ENCODE data around the gene AQP12B. TPM values are rescaled to one million over a fixed set of nuclear protein-coding genes. Genes with fewer than 3 reads are reported as not detected.

AQP12B gene
- total RNA-seq, 1 donor, result not detected

DNA sequence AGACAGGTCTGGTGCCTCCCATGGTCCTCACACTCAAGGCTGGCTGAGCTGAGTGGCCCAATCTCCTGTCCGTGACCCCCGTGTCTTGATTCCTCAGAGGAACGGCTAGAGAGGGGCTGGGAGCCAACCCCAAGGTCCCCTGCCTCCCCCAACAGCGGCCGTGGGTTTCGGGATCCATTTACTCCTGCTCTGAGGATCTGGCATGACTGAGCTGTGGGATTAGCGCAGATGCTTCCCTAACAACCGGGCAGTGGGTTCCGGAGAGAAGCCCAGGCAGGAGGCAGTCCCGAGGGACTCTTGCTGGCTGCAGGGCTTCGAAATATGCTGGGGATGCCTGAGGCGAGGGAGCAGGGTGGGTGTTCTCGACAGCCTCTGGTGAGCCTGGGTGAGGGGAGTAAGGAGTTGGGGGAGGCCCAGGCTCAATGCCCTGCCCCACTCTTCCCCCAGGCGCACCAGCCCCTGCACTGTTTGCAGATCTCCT lies 38.5 kb downstream of the AQP12B start:
- H3K4me1 ChIP-seq (ENCODE audit: insufficient read depth, low read length), result no peaks in the 10 kb centered on the region
- H3K27me3 ChIP-seq (ENCODE audit: insufficient read depth, low read length), result no peaks in the 10 kb centered on the region
- no peak overlapping the region for H3K4me3 ChIP-seq (ENCODE audit: low read length)
- no peaks in the 10 kb centered on the region for H3K9me3 ChIP-seq (ENCODE audit: low read depth, low read length)

DNA sequence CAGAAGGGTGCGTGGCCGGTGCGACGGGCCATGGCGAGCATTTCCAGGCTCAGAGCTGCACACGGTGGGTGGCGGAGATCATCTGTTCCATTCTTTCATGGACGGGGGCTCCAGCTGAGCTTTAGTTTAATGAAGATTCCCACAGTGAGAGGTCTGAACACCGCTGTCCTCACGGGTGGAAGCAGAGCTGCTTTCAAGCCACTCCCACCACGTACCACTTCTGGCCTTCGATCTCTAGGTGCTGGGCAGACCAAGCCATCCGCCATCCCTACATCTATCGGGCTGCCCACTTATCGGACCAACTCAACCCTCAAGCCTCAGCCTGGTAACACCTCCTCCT lies 38.9 kb downstream of the AQP12B start:
- Histone ChIP-seq H3K9me3 (ENCODE audit: low read depth, low read length) (no peaks in the 10 kb centered on the region), H3K4me1 (ENCODE audit: insufficient read depth, low read length) (no peaks in the 10 kb centered on the region)

DNA sequence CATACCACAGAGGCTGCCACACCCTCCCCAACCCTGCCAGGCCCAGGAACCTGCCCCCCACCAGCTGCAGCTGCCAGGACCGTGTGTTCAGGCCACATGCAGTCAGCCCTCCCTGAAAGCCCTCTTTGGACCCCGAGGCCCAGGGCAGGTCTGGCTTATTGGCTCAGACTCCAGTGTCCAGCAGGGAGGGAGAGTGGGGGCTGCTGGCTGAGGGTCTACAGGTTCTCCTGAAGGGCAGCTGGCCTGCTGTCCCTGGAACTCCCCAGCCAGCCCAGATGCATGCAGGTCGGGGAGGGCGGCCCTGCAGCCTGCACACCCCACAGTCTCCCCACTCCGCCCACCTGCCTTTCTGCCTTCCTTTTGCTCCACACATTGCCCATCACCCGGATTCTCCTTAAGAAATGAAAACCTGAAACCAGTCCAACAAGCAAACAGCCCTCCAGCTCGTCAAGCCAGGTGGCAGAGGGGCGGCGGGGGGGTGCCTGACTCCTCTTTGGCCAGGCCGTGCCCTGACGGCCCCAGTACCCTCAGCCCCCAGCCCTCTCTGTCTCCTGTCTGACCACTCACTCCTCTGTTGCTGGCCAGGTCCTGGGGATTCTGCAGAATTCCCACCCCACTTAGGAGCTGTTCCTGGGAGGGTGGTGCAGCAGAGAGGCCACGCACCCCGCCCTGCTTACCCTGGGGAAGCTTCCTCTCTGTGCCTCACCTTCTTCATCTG lies 39.4 kb downstream of the AQP12B start:
- Histone ChIP-seq H3K4me3 (ENCODE audit: low read length) (no peak overlapping the region), H3K9me3 (ENCODE audit: low read depth, low read length) (no peaks in the 10 kb centered on the region), H3K27me3 (ENCODE audit: insufficient read depth, low read length) (no peaks in the 10 kb centered on the region), H3K4me1 (ENCODE audit: insufficient read depth, low read length) (no peaks in the 10 kb centered on the region)

More for the DNA sequence above, 38.9 kb downstream of the AQP12B start:
- H3K27me3 ChIP-seq (ENCODE audit: insufficient read depth, low read length), result no peaks in the 10 kb centered on the region
- H3K4me3 ChIP-seq (ENCODE audit: low read length), result no peak overlapping the region

DNA sequence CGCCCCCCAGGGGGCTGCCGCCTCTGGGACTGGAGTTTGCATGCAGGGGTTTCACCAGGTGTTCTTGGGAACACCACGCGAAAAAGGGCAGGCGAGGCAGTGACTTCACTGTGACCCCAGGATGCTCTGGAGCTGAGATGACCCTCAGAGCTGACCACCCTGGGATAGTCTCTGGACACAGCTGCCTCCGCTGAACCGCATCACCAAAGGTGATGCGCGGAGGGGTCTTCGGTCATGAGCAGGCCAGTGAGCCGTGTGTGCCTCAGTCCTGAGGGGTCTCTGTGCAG lies 39.9 kb downstream of the AQP12B start:
- Histone ChIP-seq H3K27me3 (ENCODE audit: insufficient read depth, low read length) (no peaks in the 10 kb centered on the region), H3K4me1 (ENCODE audit: insufficient read depth, low read length) (no peaks in the 10 kb centered on the region), H3K9me3 (ENCODE audit: low read depth, low read length) (no peaks in the 10 kb centered on the region), H3K4me3 (ENCODE audit: low read length) (no peak overlapping the region)

DNA sequence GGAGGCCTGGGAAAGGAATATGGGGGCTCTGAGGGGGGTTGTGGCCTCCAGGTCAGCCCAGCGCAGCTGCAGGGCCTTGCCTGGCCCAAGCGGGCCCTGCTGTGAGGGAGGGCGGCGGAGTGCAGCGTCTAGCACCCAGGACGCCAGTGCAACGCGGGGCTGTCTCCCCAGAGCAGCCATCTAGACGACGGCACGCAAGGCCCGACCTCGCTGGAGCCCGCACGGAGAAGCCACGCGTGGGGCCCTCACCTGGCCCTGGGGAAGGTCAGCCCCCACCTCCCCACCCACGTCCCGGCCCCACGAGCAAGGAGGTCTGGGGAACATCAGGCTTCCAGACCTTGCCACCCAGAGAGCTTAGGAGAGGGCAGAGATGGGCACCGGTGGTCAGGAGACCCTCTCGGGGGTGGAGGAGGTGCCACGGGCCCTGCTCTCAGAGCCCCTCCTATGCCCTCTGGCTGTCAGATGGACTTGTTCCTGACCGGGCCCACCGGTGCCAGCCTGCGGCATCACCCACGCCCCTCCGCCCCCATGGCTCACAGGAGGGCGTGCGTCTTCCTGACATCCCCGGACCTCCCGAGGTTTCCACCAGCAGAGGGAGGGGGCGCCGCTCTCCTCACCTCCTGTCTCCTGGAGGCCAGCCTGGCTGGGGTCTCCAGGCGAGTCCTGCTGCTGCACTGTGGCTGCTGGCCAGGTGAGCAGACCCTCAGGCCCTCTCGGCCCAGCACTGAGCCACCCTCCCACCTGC lies 40.5 kb downstream of the AQP12B start:
- Histone ChIP-seq H3K9me3 (ENCODE audit: low read depth, low read length) (no peaks in the 10 kb centered on the region), H3K27me3 (ENCODE audit: insufficient read depth, low read length) (no peaks in the 10 kb centered on the region), H3K4me3 (ENCODE audit: low read length) (no peak overlapping the region), H3K4me1 (ENCODE audit: insufficient read depth, low read length) (no peaks in the 10 kb centered on the region)

DNA sequence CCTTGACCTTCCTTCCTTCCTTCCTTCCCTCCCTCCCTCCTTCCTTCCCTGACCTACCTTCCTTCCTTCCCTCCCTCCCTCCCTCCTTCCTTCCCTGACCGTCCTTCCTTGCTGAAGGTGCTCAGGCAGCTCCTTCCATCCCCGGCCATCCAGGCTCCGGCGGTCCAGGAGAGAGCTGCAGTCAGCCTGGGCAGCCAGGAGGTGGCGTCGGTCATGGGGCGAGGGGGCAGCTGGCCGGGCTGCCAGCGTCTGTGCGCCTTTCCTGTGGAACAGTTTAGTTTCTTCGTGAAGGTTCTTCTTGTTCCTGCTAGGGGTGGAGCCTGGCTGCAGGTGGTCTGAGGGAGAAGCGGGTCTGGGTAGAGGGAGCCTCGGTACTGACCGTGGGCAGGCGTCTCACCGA lies 41.7 kb downstream of the AQP12B start:
- H3K4me1 ChIP-seq (ENCODE audit: insufficient read depth, low read length), result no peaks in the 10 kb centered on the region
- H3K27me3 ChIP-seq (ENCODE audit: insufficient read depth, low read length), result no peaks in the 10 kb centered on the region
- no peaks in the 10 kb centered on the region for H3K9me3 ChIP-seq (ENCODE audit: low read depth, low read length)
- H3K4me3 ChIP-seq (ENCODE audit: low read length), result no peak overlapping the region

DNA sequence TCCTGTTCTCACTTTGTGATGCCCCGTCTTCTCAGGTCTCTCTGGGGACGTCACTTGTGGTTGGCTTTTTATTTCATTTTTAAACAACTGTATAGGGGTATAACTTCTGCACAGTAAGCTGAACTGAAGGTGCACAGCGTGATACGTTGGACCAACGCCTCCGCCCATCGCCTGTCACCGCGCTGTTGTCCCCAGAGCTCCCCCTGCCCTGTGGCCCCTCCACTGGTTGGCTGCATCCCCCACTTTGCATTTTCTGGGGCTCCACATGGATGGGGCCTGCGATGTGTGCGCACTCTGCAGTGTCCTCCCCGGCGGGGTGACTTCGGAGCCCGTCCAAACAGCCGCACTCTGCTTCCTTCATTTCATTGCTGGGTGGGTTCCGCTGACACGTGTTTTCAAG lies 43.1 kb downstream of the AQP12B start:
- Histone ChIP-seq H3K4me1 (ENCODE audit: insufficient read depth, low read length) (no peaks in the 10 kb centered on the region), H3K27me3 (ENCODE audit: insufficient read depth, low read length) (no peaks in the 10 kb centered on the region), H3K9me3 (ENCODE audit: low read depth, low read length) (no peaks in the 10 kb centered on the region), H3K4me3 (ENCODE audit: low read length) (no peak overlapping the region)

DNA sequence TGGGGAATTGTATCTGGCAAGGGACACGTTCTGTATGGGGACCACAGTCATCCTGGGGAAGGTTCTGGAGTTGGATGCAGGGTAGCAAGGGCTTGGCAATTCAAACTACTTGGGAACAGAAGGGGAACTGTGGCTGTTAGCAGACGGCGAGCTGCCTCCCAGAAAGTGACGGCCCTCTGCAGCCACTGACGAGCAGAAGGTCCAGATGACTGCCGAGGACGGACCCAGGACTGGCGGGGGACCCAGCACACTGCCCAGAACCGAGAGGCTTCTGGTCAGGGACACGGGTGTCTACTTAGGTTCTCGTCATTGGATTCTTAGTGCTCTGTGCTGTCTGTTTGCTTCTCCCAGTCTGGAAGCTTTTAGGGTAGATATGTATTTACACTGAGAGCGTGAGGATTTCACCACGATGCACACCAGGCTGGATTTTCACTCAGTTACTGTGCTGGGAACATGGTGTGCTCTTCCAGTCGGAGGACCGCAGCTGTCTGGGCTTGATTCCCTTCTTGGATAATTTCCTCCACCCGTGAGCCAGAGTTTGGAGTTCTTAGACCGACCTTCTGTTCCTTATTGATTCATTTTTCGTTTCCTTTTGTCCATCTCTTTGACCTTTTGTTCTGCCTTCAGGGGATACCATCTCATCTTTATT lies 44.0 kb downstream of the AQP12B start:
- Histone ChIP-seq H3K4me3 (ENCODE audit: low read length) (no peak overlapping the region), H3K9me3 (ENCODE audit: low read depth, low read length) (no peaks in the 10 kb centered on the region), H3K4me1 (ENCODE audit: insufficient read depth, low read length) (no peaks in the 10 kb centered on the region), H3K27me3 (ENCODE audit: insufficient read depth, low read length) (no peaks in the 10 kb centered on the region)

DNA sequence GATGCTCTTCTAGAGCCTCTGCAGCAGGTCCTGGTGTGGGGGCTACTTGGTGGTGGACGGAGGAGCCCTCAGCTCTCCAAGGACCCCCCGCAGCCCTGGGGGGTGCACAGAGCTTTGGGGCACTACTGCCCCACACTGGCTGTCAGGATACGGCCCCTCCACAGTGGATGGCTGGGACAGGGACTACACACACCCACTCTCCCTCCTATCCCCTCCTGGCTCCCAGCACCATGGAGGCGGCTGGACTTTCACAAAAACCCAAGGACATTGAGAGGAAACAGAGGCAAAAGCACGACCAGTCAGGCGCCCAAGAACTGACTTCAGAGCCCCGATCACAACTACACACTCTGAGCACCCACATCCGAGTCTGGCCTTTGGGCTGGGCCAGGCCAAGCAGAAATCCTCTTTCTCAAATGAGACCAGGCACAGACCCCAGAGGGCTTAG lies 44.8 kb downstream of the AQP12B start:
- H3K27me3 ChIP-seq (ENCODE audit: insufficient read depth, low read length), result no peaks in the 10 kb centered on the region
- no peaks in the 10 kb centered on the region for H3K9me3 ChIP-seq (ENCODE audit: low read depth, low read length)
- no peak overlapping the region for H3K4me3 ChIP-seq (ENCODE audit: low read length)
- no peaks in the 10 kb centered on the region for H3K4me1 ChIP-seq (ENCODE audit: insufficient read depth, low read length)

DNA sequence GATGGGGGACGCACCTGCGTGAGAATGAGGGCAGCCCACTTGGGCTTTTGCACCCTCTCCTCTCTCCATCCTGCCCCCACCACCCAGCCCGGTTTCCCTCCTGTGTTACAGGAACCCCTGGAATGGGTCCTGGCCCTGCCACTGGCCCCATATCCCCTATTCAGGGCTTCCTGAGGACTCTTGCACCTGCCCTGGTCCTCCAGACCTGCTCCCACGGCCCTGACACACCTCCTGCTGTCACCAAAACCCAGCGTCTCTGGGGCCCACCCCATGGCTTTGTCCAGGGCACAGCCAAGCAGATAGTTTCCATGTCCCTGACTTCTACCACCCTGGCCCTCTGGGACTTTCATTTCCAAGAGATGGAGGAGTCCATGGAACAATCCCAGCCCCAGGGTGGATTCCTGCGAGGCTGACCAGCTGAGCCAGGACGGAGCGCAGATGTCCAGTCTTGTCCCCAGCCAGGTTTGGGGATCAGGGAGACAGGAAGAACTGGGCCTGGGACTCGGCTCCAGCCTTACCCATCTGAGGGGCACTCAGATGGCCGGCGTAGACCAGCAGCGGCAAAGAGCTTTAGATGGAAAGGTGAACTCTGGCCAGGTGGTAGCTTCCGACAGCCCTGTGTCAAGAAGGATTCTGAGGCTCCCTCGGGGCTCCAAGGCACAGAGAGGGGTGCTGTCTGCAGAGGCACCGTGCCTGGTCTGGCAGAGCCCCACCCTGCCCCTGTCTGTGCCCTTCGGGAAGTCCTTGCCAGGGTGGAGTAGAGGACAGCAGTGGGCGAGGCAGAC lies 45.4 kb downstream of the AQP12B start:
- no peak overlapping the region for H3K4me3 ChIP-seq (ENCODE audit: low read length)
- no peaks in the 10 kb centered on the region for H3K9me3 ChIP-seq (ENCODE audit: low read depth, low read length)
- H3K27me3 ChIP-seq (ENCODE audit: insufficient read depth, low read length), result no peaks in the 10 kb centered on the region
- H3K4me1 ChIP-seq (ENCODE audit: insufficient read depth, low read length), result no peaks in the 10 kb centered on the region

DNA sequence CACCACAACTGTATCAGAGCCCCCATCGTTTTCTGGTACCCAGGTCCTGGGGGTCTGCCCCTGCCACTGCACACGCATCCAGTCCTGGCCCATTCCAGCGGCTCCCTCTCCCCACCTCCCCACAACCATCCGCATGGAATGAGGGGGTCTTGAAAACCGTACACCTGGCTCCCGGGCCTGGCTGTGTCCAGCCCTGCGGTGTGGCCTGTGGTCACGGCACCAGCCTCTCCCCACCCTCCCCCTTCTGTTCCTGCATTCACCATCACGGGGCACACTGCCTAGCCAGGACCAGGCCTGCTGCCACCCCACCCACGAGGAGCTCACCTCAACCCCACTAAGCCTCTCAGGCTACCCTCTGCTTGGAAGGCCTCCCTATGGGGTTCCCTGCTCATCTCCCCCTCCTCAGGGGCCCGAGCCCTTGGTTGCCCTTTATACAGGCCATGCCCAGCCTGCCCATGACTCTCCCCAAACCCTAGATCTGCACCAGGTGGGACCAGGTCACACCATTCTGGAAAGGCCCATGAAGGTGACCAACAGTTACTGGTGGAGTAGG lies 46.0 kb downstream of the AQP12B start:
- H3K4me3 ChIP-seq (ENCODE audit: low read length), result no peak overlapping the region
- H3K4me1 ChIP-seq (ENCODE audit: insufficient read depth, low read length), result no peaks in the 10 kb centered on the region
- H3K9me3 ChIP-seq (ENCODE audit: low read depth, low read length), result no peaks in the 10 kb centered on the region
- H3K27me3 ChIP-seq (ENCODE audit: insufficient read depth, low read length), result no peaks in the 10 kb centered on the region

DNA sequence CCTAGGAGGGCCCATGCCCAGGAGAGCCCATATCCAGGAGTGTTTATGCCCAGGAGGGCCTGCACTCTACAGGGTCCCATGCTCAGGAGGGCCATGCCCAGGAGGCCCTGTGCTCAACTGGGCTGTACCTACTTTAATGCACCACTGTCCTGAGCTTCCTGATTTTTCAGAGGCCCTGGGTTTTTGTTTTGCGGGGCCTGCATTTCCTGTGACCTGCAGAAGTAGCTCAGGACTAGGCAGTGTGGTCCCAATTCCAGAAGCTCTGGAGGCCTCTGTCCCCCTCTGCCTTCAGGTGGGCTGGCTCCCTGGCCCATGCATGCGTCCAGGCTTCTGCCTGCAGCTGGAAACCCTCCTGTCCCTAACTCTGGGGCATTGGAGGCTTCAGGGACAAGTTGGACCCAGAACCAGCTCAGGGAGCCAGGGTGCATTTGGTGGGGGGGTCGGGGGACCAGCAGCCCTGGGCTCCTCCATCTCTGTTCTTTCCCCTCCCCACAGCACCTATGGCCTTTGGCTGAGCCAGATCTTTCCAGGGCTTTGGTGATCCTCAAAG lies 46.6 kb downstream of the AQP12B start:
- H3K4me3 ChIP-seq (ENCODE audit: low read length), result no peak overlapping the region
- H3K27me3 ChIP-seq (ENCODE audit: insufficient read depth, low read length), result no peaks in the 10 kb centered on the region
- no peaks in the 10 kb centered on the region for H3K9me3 ChIP-seq (ENCODE audit: low read depth, low read length)
- H3K4me1 ChIP-seq (ENCODE audit: insufficient read depth, low read length), result no peaks in the 10 kb centered on the region

DNA sequence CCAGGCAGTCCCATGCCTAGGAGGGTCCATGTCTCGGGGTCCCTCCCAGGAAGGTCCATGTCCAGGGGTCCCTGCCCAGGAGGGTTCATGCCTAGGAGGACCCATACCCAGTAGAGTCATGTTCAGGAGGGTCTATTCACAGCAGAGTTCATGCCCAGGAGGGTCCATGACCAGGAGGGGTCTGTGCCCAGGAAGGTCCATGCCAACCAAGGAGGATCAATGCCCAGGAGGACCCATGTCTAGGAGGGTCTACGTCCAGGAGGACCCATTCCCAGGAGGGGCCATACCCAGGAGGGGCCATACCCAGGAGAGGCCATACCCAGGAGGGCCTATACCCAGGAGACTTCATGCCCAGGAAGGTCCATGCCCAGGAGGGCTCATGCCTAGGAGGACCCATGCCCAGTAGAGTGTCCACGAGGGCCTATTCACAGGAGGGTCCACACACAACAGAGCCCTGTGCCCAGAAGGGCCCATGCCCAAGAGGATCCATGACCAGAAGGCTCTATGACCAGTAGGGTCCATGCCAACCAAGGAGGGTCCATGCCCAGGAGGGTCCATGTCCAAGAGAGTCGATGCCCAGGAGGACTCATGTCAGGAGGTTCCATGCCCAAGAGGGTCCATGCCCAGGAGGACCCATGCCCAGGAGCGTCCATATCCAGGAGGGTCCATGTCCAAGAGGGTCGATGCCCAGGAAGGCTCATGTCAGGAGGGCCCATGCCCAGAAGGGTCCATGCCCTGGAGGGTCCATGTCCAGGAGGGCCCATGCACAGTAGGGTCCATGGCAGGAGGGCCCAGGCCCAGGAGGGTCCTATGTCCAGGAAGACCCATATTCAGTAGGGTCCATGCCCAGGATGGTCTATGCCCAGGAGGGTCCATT lies 47.3 kb downstream of the AQP12B start:
- no peaks in the 10 kb centered on the region for H3K9me3 ChIP-seq (ENCODE audit: low read depth, low read length)
- no peaks in the 10 kb centered on the region for H3K4me1 ChIP-seq (ENCODE audit: insufficient read depth, low read length)
- no peak overlapping the region for H3K4me3 ChIP-seq (ENCODE audit: low read length)
- no peaks in the 10 kb centered on the region for H3K27me3 ChIP-seq (ENCODE audit: insufficient read depth, low read length)

DNA sequence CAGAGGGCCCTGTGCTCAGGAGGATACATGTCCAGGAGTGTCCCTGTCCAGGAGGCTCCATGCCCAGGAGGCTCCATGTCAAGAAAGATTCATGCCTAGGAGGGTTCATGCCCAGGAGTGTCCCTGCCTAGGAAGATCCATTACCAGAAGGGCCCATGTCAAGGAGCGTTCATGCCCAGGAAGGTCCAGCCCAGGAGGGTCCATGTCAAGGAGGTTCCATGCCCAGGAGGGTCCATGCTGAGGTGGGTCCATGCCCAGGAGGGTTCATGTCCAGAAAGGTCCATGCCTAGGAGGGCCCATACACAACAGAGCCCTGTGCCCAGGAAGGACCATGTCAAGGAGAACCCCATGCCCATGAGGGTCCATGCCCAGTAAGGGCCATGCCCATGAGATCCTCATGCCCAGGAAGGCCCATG lies 50.4 kb downstream of the AQP12B start:
- Histone ChIP-seq H3K27me3 (ENCODE audit: insufficient read depth, low read length) (no peaks in the 10 kb centered on the region), H3K4me3 (ENCODE audit: low read length) (no peak overlapping the region), H3K9me3 (ENCODE audit: low read depth, low read length) (no peaks in the 10 kb centered on the region), H3K4me1 (ENCODE audit: insufficient read depth, low read length) (peaks cover 3% of the 10 kb centered on the region)
